RWPE2 (cell line): ENCODE data around the gene DNAJC17.

Experiments used
- ATAC-seq: fragments of 200-7000 bp; cut with Tn5 transposase; 3 replicates; pipeline ENCODE4 v1.9.1; 2021; ENCODE audit warnings: low read depth
- DNase-seq: peaks from one replicate; pipeline ENCODE4 v3.0.0-alpha.2; 2020; ENCODE audit warnings: low spot score
- H3K27ac ChIP-seq: fragments of 450-650 bp; 2 replicates; pipeline ENCODE4 v1.5.1; 2017; ENCODE audit warnings: mild to moderate bottlenecking; ENCODE audit not compliant: poor library complexity, severe bottlenecking
- H3K27me3 ChIP-seq: fragments of 250-450 bp; sonication (Bioruptor Pico); 2 replicates; pipeline ENCODE4 v1.5.1; 2021; ENCODE audit warnings: mild to moderate bottlenecking, moderate library complexity; ENCODE audit not compliant: insufficient read depth, poor library complexity, severe bottlenecking
- H3K36me3 ChIP-seq: fragments of 250-450 bp; sonication (Bioruptor Pico); 2 replicates; pipeline ENCODE4 v1.5.1; 2020; ENCODE audit warnings: low read depth, mild to moderate bottlenecking, moderate library complexity
- H3K4me1 ChIP-seq: fragments of 250-450 bp; sonication (Bioruptor Pico); 2 replicates; pipeline ENCODE4 v1.5.1; 2021; ENCODE audit warnings: mild to moderate bottlenecking, moderate library complexity; ENCODE audit not compliant: insufficient read depth, poor library complexity, severe bottlenecking
- H3K4me3 ChIP-seq: fragments of 250-450 bp; sonication (Bioruptor Pico); 2 replicates; pipeline ENCODE4 v1.5.1; 2021; ENCODE audit warnings: mild to moderate bottlenecking, moderate library complexity; ENCODE audit not compliant: severe bottlenecking
- H3K9me3 ChIP-seq: fragments of 250-450 bp; sonication (Bioruptor Pico); 2 replicates; pipeline ENCODE4 v1.5.1; 2021; ENCODE audit warnings: mild to moderate bottlenecking, moderate library complexity; ENCODE audit not compliant: severe bottlenecking
- CTCF ChIP-seq: fragments of 450-650 bp; IDR thresholded peaks from one replicate; pipeline ENCODE4 v1.5.1; 2017; ENCODE audit warnings: mild to moderate bottlenecking, moderate library complexity; ENCODE audit not compliant: poor library complexity, severe bottlenecking

Gene DNAJC17

GRCh38 chr15:40754883-40755811 is 52.1 kb downstream of the DNAJC17 start, which contains the start of gene RMDN3:
TSS of gene RMDN3 (minus strand) at chr15:40755254. CDS start at chr15:40754783, 471 bp downstream.
- Histone ChIP-seq H3K27ac (peak within 1 kb of the TSS; percentile 53), H3K4me3 (peak within 1 kb of the TSS; percentile 69), H3K4me1 (peaks cover 5% of the 10 kb centered on the region), H3K36me3 (peaks cover 30% of the 10 kb centered on the region), H3K27me3 (no peaks in the 10 kb centered on the region), H3K9me3 (no peaks in the 10 kb centered on the region)
- ATAC-seq (peak; percentile 88), DNase-seq (peak; percentile 97)
- TF ChIP-seq CTCF: no peak

DNA sequence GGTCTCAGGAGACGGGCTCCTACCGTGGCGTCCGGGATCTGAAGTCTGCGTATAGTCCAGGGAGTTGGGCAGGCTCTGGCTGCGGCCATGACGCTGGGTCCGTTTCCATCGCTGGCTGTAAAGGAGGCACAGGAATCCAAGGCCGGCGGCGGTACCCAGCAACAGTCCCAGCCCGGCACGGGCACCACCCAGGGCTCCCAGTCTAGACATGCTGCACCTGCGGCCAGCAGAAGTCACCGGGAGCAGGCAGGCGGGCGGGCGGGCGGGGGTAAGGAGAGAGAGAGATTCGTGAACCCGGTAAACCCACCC is 52.7 kb downstream of the DNAJC17 start:
- H3K27ac ChIP-seq: peak overlapping the region; percentile 53
- no peak for TF ChIP-seq CTCF
- no peak for DNase-seq

GRCh38 chr15:40751745-40752144 is 55.5 kb downstream of the DNAJC17 start:
- peaks cover 50% of the 10 kb centered on the region for H3K36me3 ChIP-seq
- no peak overlapping the region for H3K27ac ChIP-seq
- TF ChIP-seq CTCF: no peak
- no peak for ATAC-seq
- DNase-seq: no peak
- no peaks in the 10 kb centered on the region for H3K9me3 ChIP-seq
- H3K4me3 ChIP-seq: no peak overlapping the region
- no peaks in the 10 kb centered on the region for H3K27me3 ChIP-seq
- peaks cover 5% of the 10 kb centered on the region for H3K4me1 ChIP-seq

More for the DNA sequence above, 52.7 kb downstream of the DNAJC17 start:
- Histone ChIP-seq H3K36me3 (peaks cover 33% of the 10 kb centered on the region), H3K4me1 (peaks cover 5% of the 10 kb centered on the region), H3K4me3 (peak overlapping the region; percentile 69), H3K27me3 (no peaks in the 10 kb centered on the region), H3K9me3 (no peaks in the 10 kb centered on the region)
- ATAC-seq: peak; percentile 43

GRCh38 chr15:40750885-40751284 is 56.4 kb downstream of the DNAJC17 start:
- Histone ChIP-seq H3K27me3 (no peaks in the 10 kb centered on the region), H3K36me3 (peaks cover 55% of the 10 kb centered on the region), H3K27ac (no peak overlapping the region), H3K9me3 (no peaks in the 10 kb centered on the region), H3K4me1 (peaks cover 4% of the 10 kb centered on the region), H3K4me3 (no peak overlapping the region)
- no peak for DNase-seq
- no peak for ATAC-seq
- no peak for TF ChIP-seq CTCF

- Histone ChIP-seq H3K27me3 (no peaks in the 10 kb centered on the region), H3K4me3 (no peak overlapping the region), H3K4me1 (peaks cover 2% of the 10 kb centered on the region), H3K36me3 (peaks cover 67% of the 10 kb centered on the region), H3K9me3 (no peaks in the 10 kb centered on the region), H3K27ac (no peak overlapping the region)
- ATAC-seq (no peak), DNase-seq (no peak)
- TF ChIP-seq CTCF: no peak
These were observed 58.1 kb downstream of the DNAJC17 start for GRCh38 chr15:40749151-40749630.
